Occipital lobe (tissue), 2 donors: ENCODE data around the gene KCNJ12. TPM values are rescaled to one million over a fixed set of nuclear protein-coding genes. Genes with fewer than 3 reads are reported as not detected.
"Not testable (repeated sequence)": the region's sequence is repeated elsewhere in the genome, so short reads cannot be mapped to it uniquely, and the experiment has no call there.

Experiments
- DNase-seq: peaks from one replicate; lab custom pipeline; 2025; lab: John Stamatoyannopoulos, UW
- total RNA-seq: library from RNA; depleted of rRNA; stranded (reverse); fragments of >200 nt; gene quantifications from one replicate; pipeline ENCODE4 v1.2.3, GENCODE V29; 2014

The KCNJ12 gene
- 3.4 TPM for total RNA-seq

DNA sequence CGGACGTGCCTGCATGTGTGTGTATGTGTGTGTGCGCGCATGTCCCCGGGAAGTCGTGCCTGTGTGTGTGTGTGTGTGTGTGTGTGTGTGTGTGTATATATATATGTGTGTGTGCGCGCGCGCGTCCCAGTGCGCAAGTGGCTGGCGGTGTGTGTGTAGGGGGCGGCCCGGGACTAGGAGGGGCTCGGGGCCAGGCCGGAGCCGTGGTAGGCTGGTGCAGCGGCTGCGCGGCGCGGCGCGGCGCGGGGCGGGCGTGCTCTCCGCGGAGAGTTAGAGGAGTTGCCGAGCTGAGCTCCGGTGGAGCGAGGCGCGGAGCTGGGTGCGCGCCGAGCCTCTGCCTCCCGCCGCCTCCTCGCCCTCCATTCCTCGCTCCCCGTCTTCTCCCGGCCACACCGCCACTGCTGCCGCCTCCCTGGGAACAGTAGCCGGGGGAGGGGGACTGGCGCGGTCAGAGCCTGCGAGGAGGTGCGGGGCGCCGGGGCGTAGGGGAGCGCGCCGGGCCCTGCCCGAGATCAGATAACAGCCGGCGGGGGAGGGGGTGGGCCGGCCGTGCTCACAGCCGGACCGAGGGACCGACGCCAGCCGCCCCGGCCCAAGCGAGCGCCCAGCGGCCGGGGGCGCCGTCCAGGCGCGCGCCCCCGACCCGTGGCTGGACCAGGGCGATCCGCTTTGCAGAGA, at the start of gene KCNJ12:
TSS of gene KCNJ12 (plus strand) at position 277 of the 678 bp plus-strand sequence. CDS start 38,986 bp downstream, outside the sequence.
- peak; percentile 35 for DNase-seq

DNA sequence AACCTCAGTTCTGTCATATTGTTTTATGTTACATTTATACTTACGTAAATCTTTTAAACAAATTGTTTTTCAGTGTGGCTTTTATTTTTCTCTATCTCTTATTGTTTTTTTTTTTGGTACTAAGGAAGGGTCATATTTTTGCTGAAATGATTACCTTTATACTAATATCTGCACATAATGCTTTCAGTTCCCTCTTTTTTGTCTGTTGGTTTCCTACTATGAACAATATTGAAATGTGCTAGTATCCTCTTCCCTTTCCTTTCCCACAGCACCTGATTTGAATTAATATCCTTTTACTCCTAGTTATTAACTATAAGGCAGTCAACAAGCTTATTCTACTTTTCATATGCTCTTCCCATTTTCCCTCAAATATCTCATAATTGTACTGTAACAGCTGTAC, 48.2 kb upstream of the KCNJ12 start:
- not testable (repeated sequence) for DNase-seq

DNA sequence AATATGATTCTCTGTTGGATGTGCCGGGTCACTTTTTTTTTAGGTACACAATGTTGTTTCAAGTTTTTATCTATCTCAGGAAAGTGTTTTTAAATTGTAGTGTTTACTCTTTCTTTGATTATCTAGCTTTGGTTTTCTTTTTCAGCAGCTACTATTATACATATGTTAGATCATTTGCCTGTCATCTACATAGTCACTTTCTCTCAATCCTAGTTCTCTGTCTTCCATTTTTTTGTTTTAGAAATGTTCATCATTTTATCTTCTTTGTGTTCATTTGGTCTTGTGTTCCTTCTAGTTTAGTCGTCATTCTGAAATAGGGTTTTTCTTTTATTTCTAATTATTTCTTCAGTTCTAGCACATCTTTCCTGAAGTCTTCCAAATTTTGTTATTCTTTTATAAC, 47.4 kb upstream of the KCNJ12 start:
- not testable (repeated sequence) for DNase-seq

DNA sequence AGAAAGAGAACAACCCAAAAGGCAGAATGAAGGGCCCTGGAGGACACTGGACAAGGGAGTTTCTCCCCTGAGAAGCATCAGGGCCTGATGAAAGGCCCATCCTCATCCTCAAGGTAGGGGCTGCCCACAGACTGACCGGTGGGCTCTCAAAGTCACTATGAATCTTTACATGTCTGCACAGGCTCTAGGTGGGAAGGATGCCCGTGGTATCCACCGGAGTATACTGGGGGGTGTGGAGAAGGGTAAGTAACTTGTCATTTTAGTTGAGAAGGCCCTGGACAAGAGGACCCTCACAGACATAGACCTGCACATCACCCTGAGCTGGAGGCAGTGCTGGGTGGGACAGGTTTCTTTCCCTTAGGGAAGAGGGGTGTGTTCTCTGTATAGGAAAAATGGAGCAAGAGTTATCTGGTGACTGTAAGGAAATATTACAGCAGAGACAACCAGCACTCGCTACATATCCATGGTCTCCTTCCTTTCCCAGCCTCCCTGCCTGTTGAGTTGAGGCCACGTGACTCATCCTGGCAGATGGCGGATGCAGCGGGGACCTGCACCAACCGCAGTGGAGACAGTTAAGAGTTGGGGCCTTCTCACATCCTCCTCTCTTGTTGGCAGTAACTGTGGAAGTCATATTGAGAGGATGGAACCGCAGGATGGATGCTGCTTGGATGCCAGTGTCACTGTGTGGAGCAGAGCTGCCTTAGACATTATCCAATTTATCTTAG, 45.6 kb upstream of the KCNJ12 start:
- no peak for DNase-seq

DNA sequence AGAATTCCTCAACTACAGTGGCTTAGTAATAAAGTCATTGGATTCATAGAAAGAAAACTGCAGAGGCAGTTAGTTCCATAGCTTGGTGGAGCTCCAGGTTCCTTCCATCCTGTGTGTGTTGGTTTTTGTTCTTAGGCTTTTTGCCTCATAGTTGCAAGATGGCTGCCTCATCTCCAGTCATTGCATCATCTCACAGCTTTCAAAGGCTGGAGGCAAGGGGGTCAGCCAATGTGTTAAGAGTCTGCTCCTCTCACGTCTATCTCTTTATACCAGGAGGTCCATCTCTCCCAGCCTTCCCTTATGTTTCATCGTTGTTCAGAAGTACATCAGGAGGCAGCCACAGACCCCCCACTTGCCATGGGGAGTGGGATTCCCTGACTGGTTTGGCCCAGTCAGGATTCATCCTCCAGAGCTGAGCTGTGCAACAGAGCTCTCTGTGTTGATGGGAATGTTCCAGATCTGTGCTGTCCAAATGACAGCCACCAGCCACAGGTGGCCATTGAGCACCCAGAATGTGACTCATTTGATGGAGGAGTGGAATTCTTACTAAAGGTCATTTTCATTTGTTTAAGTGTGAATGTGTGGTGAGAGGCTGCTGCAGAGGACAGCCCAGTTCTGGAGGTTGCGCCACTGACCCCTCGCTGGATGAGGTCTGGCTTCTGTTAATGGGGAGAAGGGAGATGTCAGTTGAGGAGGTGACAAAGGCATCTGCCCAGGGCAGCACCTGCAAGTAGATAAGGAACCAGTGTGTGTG, 39.4 kb upstream of the KCNJ12 start:
- not testable (repeated sequence) for DNase-seq

DNA sequence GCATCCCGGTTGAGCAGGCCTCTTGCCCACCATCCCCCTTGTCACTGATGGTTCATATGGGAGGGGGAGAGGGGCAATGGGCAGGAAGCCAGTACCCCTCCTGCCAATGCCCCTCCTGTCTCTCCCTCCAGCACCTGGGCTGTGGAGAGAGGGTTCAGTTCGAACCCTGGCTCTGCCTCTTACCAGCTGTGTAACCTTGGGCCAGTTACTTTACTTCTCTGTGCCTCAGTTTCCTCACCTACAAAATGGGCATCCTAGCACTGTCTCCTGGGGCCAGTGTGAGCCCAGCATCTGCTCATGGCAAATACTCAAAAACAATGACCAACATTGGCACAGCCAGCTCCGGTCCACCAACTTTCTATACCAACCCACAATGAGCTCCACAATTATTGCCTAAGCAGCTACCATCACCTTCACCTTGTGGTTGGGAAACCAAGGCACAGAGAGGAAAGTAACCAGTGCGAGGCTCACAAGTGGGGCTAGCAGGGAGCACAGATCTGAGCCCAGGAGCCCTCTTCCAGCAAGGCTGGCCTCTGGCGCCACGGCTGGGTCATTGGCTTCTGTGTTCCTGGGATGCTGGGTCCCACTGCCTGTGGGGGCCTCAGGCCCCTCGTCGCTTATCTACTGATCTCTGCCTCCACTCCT, 38.1 kb upstream of the KCNJ12 start:
- not testable (repeated sequence) for DNase-seq

DNA sequence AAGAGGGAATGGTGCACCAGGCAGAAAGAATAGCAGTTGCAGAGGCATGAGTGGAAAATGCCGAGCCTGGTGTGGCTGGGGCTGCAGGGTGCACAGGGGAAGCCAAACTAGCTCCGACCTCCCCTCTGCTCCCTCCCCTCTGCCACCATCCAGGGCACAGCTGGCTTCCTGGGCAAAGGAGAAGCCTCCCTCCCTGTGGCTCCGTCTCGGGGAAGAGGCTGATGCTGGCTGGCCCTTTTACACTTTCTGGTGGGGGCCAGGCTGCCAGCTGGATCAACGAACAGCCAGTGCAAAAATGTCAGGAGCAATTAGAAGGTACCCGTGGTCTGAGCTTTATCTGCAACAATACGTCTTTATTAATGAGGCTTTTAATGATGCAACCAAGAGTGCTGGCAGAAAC, 37.1 kb upstream of the KCNJ12 start:
- DNase-seq, result no peak

DNA sequence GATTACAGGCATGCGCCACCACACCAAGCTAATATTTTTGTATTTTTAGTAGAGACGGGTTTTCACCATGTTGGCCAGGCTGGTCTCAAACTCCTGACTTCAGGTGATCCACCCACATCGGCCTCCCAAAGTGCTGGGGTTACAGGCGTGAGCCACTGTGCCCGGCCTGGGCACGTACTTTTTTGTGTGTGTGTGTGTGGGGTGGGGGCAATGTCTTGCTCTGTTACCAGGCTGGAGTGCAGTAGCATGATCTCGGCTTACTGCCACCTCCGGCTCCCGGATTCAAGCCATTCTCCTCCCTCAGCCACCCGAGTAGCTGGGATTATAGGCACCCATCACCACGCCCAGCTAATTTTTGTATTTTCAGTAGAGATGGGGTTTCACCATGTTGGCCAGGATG, 36.6 kb upstream of the KCNJ12 start:
- DNase-seq, result not testable (repeated sequence)

DNA sequence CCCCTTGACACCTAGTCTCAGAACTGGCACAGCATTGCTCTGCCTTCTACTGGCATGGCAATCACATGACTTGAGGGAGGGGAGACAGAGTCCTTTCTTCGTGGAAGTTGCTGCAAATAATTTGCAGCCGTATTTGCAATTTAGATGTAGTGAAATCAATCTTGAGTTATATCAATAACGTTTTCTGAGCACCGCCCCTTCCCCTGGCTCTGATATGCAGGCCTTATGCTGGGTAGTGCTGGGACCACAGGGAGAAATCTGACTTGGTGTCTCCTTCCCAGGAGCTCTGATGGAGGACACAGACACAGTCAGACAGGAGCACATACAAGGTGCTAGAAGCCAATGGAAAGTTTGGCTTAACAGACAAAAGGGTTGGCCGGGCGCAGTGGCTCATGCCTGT, 35.8 kb upstream of the KCNJ12 start:
- not testable (repeated sequence) for DNase-seq

DNA sequence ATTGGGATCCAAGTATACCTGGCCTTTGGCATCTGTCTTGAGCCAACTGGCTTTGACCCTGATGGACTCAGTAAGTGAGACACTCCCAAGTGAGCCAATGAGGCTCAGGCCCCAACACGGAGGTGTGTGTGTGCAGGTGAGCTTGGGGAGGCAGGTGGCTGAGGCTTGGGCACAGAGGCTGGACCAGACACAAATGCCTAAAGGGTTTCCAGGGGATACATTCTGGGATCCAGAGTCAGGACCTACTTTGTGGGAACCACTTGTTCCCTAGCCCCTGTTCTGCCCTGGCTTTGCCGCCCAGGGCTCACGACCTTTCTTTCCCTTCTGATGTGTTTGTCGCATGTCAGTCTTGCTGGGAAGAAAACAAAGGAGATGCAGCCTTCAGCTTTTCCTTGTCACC, 34.9 kb upstream of the KCNJ12 start:
- DNase-seq, result not testable (repeated sequence)

DNA sequence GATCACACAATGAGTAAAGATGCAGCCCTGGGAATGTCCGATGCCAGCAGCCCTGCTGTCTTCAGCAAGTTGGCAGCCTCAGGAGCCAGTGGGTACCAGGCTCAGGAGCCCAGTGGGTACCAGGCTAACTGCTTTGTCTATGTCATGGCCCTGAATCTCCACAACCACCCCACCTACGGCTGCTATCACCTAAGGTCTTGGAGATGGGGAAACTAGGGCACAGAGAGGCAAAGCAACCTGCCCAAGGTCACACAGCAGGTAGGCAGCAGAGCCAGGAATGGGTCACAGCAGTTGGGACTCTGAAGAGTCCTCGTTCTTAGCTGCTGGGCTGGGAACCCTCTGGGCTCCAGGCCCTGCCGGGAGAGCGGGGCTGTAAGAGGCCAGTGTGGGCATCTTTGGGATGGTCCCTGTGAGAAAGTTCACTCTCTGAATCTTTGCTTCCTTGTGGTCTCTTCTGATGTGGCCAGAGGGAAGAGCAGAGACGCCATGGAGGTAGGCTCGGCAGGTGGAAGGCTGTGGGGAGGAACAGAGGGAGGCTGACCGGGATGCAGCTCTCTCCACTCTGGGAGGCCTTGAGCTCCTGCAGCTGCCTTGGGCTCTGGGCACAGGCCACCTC, 34.1 kb upstream of the KCNJ12 start:
- DNase-seq, result not testable (repeated sequence)

DNA sequence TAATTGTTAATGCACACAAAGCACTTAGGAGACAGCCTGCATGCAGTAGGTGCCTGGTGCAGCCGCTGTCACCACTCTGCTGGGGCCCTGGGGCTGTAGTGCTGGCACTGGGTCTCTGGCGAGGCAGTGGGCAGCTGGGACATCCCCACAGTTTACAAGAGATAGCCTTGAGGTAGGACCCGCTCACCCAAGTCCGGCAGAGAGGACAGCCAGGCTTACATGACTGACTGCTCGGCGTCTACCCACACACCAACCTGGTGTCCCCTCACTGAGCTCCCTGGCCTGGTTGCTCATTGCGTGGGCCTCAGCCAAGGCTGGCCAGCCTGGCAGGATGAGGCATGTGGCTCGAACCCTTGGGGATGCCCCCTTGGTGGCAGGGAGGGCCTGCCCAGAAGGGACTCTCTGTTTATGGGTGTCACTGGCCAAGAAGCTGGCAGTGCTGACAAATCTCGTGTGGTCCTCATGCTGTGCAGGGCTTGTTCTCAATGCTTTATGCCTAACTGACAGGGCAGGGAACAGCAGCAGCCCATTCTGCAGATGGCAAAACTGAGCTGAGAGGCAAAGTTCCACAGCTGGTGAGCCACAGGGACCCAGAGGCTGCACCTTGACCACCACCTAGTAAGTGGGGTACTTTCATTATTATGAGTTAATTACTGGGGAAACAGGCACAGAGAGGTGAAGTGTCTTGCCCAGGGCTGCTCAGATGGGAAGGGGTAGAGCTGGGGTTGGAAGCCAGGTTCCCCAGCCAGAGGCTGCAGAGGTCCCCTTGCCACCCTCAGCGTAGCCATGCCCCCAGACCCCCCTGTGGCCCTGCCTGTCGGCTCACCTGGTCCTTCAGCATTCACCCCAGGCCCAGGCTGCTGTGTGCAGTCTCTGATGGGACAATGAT, 32.9 kb upstream of the KCNJ12 start:
- not testable (repeated sequence) for DNase-seq

DNA sequence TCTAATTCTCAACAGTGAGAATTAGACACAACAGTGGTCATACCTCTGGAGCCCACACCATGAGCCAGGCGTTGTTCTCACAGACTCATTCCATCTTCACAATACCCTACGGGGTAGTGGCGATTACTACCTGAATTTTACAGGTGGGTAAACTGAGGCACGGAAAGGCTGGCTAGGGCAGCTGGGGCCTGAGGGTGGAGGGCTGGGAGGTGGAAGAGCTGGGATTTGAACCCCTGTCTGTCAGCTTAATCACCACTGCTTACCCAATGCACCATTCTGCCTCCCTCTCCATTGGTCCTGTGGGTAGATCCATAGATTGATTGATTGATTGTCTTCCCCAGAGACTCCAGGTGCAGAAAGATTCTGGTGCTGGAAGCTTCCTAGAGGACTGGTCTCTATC, 31.4 kb upstream of the KCNJ12 start:
- DNase-seq, result not testable (repeated sequence)

DNA sequence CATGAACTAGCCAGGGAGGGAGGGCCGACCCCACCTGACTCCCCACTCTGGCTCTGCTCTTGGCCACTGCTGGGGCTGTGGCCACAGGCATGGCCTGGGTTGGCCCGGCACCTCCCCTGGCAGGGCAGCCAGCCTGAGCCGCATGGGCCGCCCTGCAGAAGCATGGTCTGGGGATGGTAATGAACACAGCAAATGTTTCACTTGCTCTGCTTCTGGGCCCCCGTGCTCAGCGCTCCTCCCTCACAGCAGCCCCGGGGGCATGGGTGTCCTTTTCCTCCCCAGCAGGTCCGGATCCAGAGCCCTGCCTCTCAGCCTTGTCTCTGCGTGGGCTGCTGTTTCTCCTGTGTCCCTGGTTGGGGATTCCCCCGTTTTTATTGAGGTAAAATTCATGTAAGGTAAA, 30.9 kb upstream of the KCNJ12 start:
- no peak for DNase-seq

DNA sequence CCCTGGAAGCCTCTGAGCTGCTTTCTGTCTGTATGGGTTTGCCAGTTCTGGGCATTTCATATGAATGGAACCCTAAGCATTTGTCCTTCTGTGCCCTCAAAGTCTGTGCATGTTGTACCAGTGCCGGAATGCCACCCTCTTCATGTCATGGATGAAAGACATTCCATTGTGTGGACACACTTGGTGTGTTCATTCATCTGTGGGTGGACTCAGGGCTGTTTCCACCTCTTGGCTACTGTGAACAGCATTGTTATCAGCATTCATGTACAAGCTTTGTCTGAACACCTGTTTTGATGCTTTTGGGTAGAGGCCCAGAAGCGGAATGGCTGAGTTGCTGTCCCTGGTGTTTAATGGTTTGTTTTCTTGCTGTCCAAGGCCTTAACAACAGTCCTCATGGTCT, 30.1 kb upstream of the KCNJ12 start:
- not testable (repeated sequence) for DNase-seq

DNA sequence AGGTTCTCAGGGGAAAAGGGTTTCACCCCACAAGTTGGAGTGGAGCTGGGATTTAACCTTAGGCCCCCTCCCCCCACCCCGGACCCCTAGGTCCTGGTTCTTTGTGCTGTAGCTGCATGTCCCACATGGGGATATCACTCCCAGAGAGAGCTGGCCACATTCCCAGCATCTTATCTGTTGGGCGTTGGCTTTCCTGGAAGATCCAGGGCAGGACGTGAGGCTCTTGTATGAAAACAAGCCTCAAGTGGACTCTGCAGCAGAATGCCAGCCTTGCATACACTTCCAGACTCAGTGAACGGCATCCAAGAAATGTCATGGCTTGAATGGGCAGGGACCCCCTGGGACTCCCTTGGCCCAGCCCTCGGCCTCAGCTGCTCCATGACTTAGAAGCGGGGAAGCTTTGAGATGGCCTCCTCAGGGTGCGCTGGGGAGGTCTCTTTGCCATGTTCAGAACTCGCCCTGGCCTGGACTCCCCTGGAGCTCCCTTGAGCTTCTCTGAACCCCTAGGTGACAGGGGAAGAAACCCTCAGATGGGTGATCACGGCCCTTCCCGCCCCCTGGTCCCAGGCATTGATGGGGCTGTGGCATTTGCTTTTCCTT, 29.4 kb upstream of the KCNJ12 start:
- DNase-seq, result not testable (repeated sequence)

DNA sequence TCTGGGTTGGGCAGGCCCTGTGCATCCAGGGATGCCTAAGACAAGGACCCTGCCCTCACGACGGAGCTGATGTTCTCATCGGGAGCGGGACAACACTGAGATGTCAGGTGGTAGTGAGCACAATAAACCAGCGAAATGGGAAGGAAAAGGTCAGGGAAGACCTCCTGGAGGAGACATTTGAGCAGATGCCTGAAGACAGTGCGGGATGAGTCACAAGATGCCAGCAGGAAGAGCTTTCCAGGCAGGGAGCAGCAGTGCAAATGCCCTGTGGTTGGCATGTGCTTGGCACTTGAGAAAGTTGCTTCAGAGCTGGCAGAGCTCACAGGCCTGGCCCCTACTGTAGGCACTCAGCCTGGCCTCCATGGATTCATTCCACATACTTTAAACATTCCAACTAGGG, 28.5 kb upstream of the KCNJ12 start:
- not testable (repeated sequence) for DNase-seq

DNA sequence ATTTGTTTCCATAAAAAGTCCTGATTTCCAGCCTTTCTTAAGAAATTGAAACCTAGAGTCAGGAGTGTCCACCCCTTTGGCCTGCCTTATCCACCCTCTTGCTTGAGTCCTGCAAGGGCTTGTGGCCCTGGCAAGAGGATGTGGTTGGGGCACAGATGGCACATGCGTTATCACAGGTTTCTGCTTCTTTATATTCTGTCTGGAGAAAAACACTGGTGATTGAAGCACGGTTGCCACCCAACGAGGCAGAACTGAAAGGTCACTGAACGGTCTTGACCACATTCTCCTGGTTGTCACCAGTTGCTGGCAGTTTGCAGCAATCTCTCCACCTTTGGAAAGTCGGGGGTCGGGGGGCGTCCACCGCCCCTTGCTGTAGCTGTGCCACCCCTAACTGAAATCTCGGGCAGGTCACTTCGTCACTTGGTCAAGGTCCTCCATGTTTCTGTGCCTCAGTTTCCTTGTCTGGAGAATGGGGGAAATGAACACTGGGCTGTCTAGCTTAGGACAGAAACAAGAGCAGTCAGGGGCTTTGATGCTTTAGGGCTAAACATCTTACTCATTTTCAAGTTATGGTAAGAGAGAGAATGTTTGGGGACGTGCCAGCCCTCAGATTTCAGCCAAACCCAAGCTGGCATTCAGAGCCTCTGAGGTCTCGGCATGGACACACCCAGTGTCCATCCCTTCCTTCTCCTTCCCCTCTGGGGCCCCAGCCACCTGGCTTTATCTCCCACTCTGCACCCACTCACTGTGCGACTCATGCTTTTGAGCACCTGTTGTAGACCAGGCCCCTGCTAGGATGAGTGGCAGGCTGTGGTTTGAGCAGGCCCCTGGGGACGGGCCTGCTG, 27.9 kb upstream of the KCNJ12 start:
- DNase-seq, result not testable (repeated sequence)

DNA sequence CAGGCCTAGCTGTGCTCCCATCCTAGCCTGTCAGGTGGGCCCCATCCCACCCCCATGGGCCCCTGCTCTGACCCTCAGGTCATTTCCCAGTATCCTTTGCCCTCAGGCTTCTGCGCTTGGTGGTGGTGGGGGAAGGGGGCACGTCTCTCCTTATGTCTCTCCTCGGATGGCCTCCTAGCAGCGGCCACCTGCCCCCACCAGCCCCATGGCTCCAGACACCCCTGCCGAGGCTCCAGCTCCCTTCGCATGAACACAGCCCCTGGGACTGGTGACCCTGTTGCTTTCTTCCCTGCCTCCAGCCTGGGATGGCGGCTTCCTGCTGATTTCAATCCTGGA, 27.3 kb upstream of the KCNJ12 start:
- DNase-seq, result not testable (repeated sequence)
